HepG2 (cell line): ENCODE data around the gene LDLRAD3. TPM values are rescaled to one million over a fixed set of nuclear protein-coding genes. Genes with fewer than 3 reads are reported as not detected.

ENCODE experiments used
- ATAC-seq: fragments of 200-7000 bp; cut with Tn5 transposase; 3 replicates; pipeline ENCODE4 v1.9.1; 2020; ENCODE audit warnings: mild to moderate bottlenecking, moderate library complexity
- BruUV-seq: library from RNA; stranded (reverse); fragments of 400-500 nt; replicated peaks from 2 replicates; lab custom pipeline; 2021; lab: Mats Ljungman, UMichigan
- CTCF ChIA-PET: fragments of 300-600 bp; formaldehyde crosslinking; extraction: SDS; loops from one replicate; lab custom pipeline; 2021; ENCODE audit warnings: low total read pairs, inconsistent platforms, low intra/inter-chr PET ratio; lab: Yijun Ruan, JAX
- POLR2A ChIA-PET: fragments of 350-600 bp; sonication (Branson Sonifier 250); formaldehyde crosslinking; loops from one replicate; lab custom pipeline; 2020; ENCODE audit warnings: antibody characterized with exemption, inconsistent platforms; lab: Yijun Ruan, JAX
- DNase-seq: peaks from one replicate; pipeline ENCODE4 v3.0.0-alpha.2; 2015; ENCODE audit warnings: low spot score
- FAIRE-seq: peaks from 3 replicates; lab custom pipeline; 2011; peaks lifted over from hg19 to GRCh38; lab: Jason Lieb, UNC
- H2AFZ ChIP-seq: one replicate; pipeline ENCODE4 v1.6.1; 2011; ENCODE audit warnings: low read length, inconsistent platforms
- H3K27ac ChIP-seq: fragments of 300-600 bp; 3 replicates; pipeline ENCODE4 v1.8.0; 2011; ENCODE audit warnings: mixed run types, mild to moderate bottlenecking, mixed read lengths, low read length, inconsistent platforms; ENCODE audit not compliant: insufficient read depth; ENCODE audit errors: extremely low read length
- H3K27me3 ChIP-seq, 2 experiments: fragments of 200-600 bp in 1 of 2; 2 replicates in 1 of 2; 3 replicates in 1 of 2; pipeline versions ENCODE4 v1.6.0 to v1.8.0; 2011; ENCODE audit warnings: low read length in 2 of 2, mild to moderate bottlenecking in 2 of 2, moderate library complexity in 2 of 2, inconsistent platforms in 1 of 2; ENCODE audit not compliant: insufficient read depth in 2 of 2, control insufficient read depth in 1 of 2
- H3K36me3 ChIP-seq, 2 experiments: fragments of 200-600 bp in 1 of 2; replicated peaks in 1 of 2; 2 replicates in 1 of 2; 3 replicates in 1 of 2; pipeline versions ENCODE4 v1.5.1 to v1.8.0; 2011; ENCODE audit warnings: low read length in 2 of 2, inconsistent platforms in 1 of 2; ENCODE audit not compliant: insufficient read depth in 2 of 2, control insufficient read depth in 1 of 2
- H3K4me1 ChIP-seq: 2 replicates; pipeline ENCODE4 v1.5.1; 2012; ENCODE audit warnings: low read length, inconsistent platforms; ENCODE audit not compliant: insufficient read depth
- H3K4me2 ChIP-seq: 2 replicates; pipeline ENCODE4 v1.6.0; 2011; ENCODE audit warnings: low read depth, low read length, inconsistent platforms
- H3K4me3 ChIP-seq, 3 experiments: fragments of 200-600 bp in 1 of 3; sonication (generic), shearing (Covaris generic) in 1 of 3; replicated peaks in 1 of 3; 2 replicates each; pipeline ENCODE4 v1.5.1; 2011 to 2016; ENCODE audit warnings: low read length in 3 of 3, inconsistent platforms in 2 of 3, low read depth in 2 of 3, mild to moderate bottlenecking in 2 of 3, control low read depth in 1 of 3, mixed read lengths in 1 of 3; ENCODE audit not compliant: insufficient read depth in 1 of 3
- H3K79me2 ChIP-seq: one replicate; pipeline ENCODE4 v1.6.1; 2011; ENCODE audit warnings: low read length, inconsistent platforms; ENCODE audit not compliant: insufficient read depth
- H3K9ac ChIP-seq: 2 replicates; pipeline ENCODE4 v1.6.0; 2011; ENCODE audit warnings: mild to moderate bottlenecking, low read depth, low read length, inconsistent platforms; ENCODE audit not compliant: insufficient read depth
- H3K9me3 ChIP-seq: 2 replicates; pipeline ENCODE4 v1.5.1; 2012; ENCODE audit warnings: mild to moderate bottlenecking, low read length
- H4K20me1 ChIP-seq: 2 replicates; pipeline ENCODE4 v1.6.0; 2011; ENCODE audit warnings: inconsistent platforms, mild to moderate bottlenecking, low read length, moderate library complexity; ENCODE audit not compliant: insufficient read depth
- ATRX ChIP-seq: sonication (generic); formaldehyde crosslinking; IDR thresholded peaks from 2 replicates; pipeline ENCODE4 v1.4.0; 2020; ENCODE audit warnings: missing genetic modification reagents, borderline replicate concordance
- ESRRA ChIP-seq: sonication (generic); formaldehyde crosslinking; IDR thresholded peaks from 2 replicates; pipeline ENCODE4 v1.5.1; 2020; ENCODE audit warnings: mild to moderate bottlenecking, low read depth, missing genetic modification reagents
- EZH2 ChIP-seq: conservative IDR thresholded peaks from 2 replicates; pipeline ENCODE4 v1.6.1; 2012; ENCODE audit warnings: mild to moderate bottlenecking, low read depth, low read length, moderate library complexity
- HHEX ChIP-seq: IDR thresholded peaks from 2 replicates; pipeline ENCODE4 v1.6.1; 2016; ENCODE audit warnings: control low read depth
- HMGA1 ChIP-seq: sonication (generic); formaldehyde crosslinking; conservative IDR thresholded peaks from 2 replicates; pipeline ENCODE4 v1.4.0; 2020; ENCODE audit warnings: missing genetic modification reagents
- HOXD1 ChIP-seq: sonication (generic); formaldehyde crosslinking; IDR thresholded peaks from 2 replicates; pipeline ENCODE4 v1.5.0; 2020; ENCODE audit warnings: missing genetic modification reagents
- NAIF1 ChIP-seq: sonication (generic); formaldehyde crosslinking; IDR thresholded peaks from 2 replicates; pipeline ENCODE4 v1.5.0; 2020; ENCODE audit warnings: mild to moderate bottlenecking, missing genetic modification reagents, borderline replicate concordance
- NFYB ChIP-seq: sonication (generic); formaldehyde crosslinking; IDR thresholded peaks from 2 replicates; pipeline ENCODE4 v1.4.0; 2020; ENCODE audit warnings: missing genetic modification reagents
- RAD21 ChIP-seq: fragments of 450-650 bp; formaldehyde crosslinking; IDR thresholded peaks from 2 replicates; pipeline ENCODE4 v1.5.0; 2020; ENCODE audit warnings: mild to moderate bottlenecking
- SNAI1 ChIP-seq: sonication (generic); formaldehyde crosslinking; IDR thresholded peaks from 2 replicates; pipeline ENCODE4 v1.5.0; 2020; ENCODE audit warnings: mild to moderate bottlenecking, missing genetic modification reagents, borderline replicate concordance
- SP4 ChIP-seq: sonication (generic); formaldehyde crosslinking; IDR thresholded peaks from 2 replicates; pipeline ENCODE4 v1.8.1; 2023; ENCODE audit warnings: mild to moderate bottlenecking, missing genetic modification reagents
- TRIM24 ChIP-seq: sonication (generic); formaldehyde crosslinking; IDR thresholded peaks from 2 replicates; pipeline ENCODE4 v1.8.0; 2022; ENCODE audit warnings: mild to moderate bottlenecking, missing genetic modification reagents
- ZMYM4 ChIP-seq: sonication (generic); formaldehyde crosslinking; IDR thresholded peaks from 2 replicates; pipeline ENCODE4 v1.8.1; 2023; ENCODE audit warnings: mild to moderate bottlenecking, missing genetic modification reagents
- ZNF317 ChIP-seq: sonication (generic); formaldehyde crosslinking; IDR thresholded peaks from 2 replicates; pipeline ENCODE4 v1.5.0; 2020; ENCODE audit warnings: mild to moderate bottlenecking, missing genetic modification reagents
- ZNF775 ChIP-seq: sonication (generic); formaldehyde crosslinking; IDR thresholded peaks from 2 replicates; pipeline ENCODE4 v1.4.0; 2020; ENCODE audit warnings: missing genetic modification reagents, mild to moderate bottlenecking, moderate library complexity, borderline replicate concordance
- WGBS: methylation state at CpG from one replicate; pipeline ENCODE4 v1.1.6; 2017; ENCODE audit warnings: low lambda C conversion rate; 5-methylcytosine and 5-hydroxymethylcytosine counted together
- in situ Hi-C: cut with HindIII; loops from 2 replicates; pipeline ENCODE4 v1.10.0; 2017; ENCODE audit warnings: low pct_unique_long_range_greater_than_20kb; ENCODE audit not compliant: extremely low pct_ligation_motif_present
- intact Hi-C: fragments of 100-400 bp; cut with micrococcal nuclease; formaldehyde crosslinking; loops from one replicate; pipeline ENCODE4 v1.10.0; 2022; ENCODE audit not compliant: unreplicated experiment
- polyA plus RNA-seq, 8 experiments: library from polyadenylated mRNA; depleted of rRNA in 3 of 8; stranded (reverse) in 7 of 8; unstranded in 1 of 8; fragments of >200 nt; fragmentation: Illumina TruSeq in 4 of 8; extraction: Trizol in 4 of 8; gene quantifications; 2 replicates each; pipeline versions ENCODE4 v1.2.1 to v1.2.3, GENCODE V29; 2011 to 2016; ENCODE audit warnings: low read depth in 4 of 8, missing spikeins in 1 of 8, mixed read lengths in 1 of 8; ENCODE audit not compliant: insufficient read depth in 1 of 8
- total RNA-seq, 5 experiments: library from RNA; depleted of rRNA; stranded (reverse); fragments of >200 nt; fragmentation: Illumina TruSeq; extraction: Trizol; gene quantifications; 2 replicates each; pipeline ENCODE4 v1.2.3, GENCODE V29; 2016; ENCODE audit warnings: low read depth in 1 of 5
- TF ChIP-seq, protein P1 (sequence below): sonication (generic); formaldehyde crosslinking; IDR thresholded peaks from 2 replicates; pipeline ENCODE4 v1.4.0; 2020; ENCODE audit warnings: missing genetic modification reagents, borderline replicate concordance
- TF ChIP-seq, protein P2 (sequence below): sonication (generic); formaldehyde crosslinking; conservative IDR thresholded peaks from 2 replicates; pipeline ENCODE4 v1.8.0; 2022; ENCODE audit warnings: low read depth, missing genetic modification reagents

Gene LDLRAD3
- total and polyA plus RNA-seq, 2 of the 13 experiments (the other 11 are each of a cell fraction or from before 2014, with no cell fraction given), result 0.50 to 0.60 TPM

DNA sequence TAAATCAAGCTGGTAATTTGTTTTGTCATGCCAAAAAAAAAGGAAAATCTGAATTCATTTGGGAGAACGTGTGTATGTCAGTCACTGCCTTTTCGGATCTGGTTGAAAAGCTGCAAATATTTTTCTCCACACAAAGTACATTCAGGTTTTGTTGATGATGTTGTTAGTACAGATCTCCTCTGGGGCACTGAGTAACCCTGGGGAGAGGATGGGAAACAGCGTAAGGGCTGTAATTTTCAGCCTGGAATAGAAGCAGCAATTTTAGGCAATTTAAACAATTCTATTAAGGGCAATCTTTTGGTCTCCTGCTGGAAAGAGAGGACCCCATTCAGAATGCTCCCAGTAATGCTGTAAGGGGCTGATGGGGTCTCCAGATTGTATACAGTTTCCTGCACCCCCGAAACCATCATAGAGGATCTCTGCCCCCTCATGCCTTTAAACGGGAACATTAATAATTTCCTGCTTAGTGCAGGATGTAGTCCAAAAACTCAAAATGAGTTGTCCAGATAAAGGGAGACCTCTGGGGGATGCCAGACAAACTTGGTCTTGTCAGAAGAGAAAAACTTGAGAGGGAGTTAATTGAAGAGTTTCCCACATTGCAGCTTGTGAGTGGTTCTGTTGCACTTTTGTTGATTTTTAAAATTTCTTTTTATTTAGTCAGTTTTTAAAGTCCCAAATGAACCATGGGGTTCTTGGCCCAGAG lies 213.1 kb downstream of the LDLRAD3 start (continued):
- no peak for TF ChIP-seq HOXD1 (CRISPR knock-in tag)
- no peak for TF ChIP-seq HMGA1 (CRISPR knock-in tag)
- TF ChIP-seq HHEX, result no peak
- no peak for TF ChIP-seq ESRRA

DNA sequence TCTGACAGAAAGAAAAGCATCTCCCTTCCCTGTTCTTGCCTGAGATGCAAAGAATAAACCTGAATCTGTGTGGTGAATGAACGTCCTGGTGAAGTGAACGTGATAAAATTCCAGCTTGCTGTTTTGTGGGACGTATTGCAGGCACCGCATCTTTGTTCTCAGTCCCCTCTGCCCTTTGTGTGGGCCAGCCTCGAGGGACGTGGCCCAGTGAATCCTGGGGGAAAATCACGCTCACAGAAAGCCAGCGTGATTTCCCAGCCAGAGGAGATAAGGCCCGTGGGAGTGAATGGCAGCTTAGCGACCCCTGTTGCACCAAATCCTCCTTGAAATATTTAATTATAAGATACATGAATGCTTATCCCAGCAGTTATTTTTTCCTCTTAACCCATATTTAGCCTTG lies 216.2 kb downstream of the LDLRAD3 start:
- FAIRE-seq (no peak), ATAC-seq (no peak)
- no peak overlapping the region for H2AFZ ChIP-seq
- H3K27ac ChIP-seq, result no peak overlapping the region
- H3K4me1 ChIP-seq, result no peaks in the 10 kb centered on the region
- no TSS peak for BruUV-seq
- 33% methylated on average over 10 of the region's 10 CpGs for WGBS
- H4K20me1 ChIP-seq, result no peaks in the 10 kb centered on the region
- H3K4me2 ChIP-seq, result no peak overlapping the region
- H3K27me3 ChIP-seq, result peaks cover 1 to 9% of the 10 kb centered on the region in 2 experiments; a peak in 2 of 5 replicates
- no peaks in the 10 kb centered on the region for H3K9me3 ChIP-seq
- TF ChIP-seq ATRX (CRISPR knock-in tag) (no peak), SNAI1 (no peak), TRIM24 (no peak), NAIF1 (no peak), ZNF317 (no peak), ZMYM4 (CRISPR knock-in tag) (no peak), NFYB (no peak), EZH2 (no peak), RAD21 (CRISPR knock-in tag) (no peak), SP4 (CRISPR knock-in tag) (no peak), ZNF775 (CRISPR knock-in tag) (no peak)
- TF ChIP-seq, protein P1, sequence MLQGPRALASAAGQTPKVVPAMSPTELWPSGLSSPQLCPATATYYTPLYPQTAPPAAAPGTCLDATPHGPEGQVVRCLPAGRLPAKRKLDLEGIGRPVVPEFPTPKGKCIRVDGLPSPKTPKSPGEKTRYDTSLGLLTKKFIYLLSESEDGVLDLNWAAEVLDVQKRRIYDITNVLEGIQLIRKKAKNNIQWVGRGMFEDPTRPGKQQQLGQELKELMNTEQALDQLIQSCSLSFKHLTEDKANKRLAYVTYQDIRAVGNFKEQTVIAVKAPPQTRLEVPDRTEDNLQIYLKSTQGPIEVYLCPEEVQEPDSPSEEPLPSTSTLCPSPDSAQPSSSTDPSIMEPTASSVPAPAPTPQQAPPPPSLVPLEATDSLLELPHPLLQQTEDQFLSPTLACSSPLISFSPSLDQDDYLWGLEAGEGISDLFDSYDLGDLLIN (CRISPR knock-in tag), result no peak
- TF ChIP-seq, protein P2, sequence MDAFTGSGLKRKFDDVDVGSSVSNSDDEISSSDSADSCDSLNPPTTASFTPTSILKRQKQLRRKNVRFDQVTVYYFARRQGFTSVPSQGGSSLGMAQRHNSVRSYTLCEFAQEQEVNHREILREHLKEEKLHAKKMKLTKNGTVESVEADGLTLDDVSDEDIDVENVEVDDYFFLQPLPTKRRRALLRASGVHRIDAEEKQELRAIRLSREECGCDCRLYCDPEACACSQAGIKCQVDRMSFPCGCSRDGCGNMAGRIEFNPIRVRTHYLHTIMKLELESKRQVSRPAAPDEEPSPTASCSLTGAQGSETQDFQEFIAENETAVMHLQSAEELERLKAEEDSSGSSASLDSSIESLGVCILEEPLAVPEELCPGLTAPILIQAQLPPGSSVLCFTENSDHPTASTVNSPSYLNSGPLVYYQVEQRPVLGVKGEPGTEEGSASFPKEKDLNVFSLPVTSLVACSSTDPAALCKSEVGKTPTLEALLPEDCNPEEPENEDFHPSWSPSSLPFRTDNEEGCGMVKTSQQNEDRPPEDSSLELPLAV, result no peak
- TF ChIP-seq, all 625 proteins: peak for 0
- intact Hi-C loops, result no loop called here
- CTCF ChIA-PET, result no interaction called here
- no peak overlapping the region for H3K4me3 ChIP-seq
- in situ Hi-C loops, result no loop called here
- no peak for DNase-seq
- no peaks in the 10 kb centered on the region for H3K36me3 ChIP-seq
- H3K9ac ChIP-seq, result no peak overlapping the region
- H3K79me2 ChIP-seq, result no peaks in the 10 kb centered on the region
- POLR2A ChIA-PET, result no interaction called here
